Testis (tissue), 2 donors: ENCODE measurements around the gene PDE4B.

Experiments
- CTCF ChIP-seq, 3 experiments: fragments of 450-650 bp in 2 of 3; fragments of 200-600 bp in 1 of 3; sonication (generic) in 1 of 3; IDR thresholded peaks; one replicate each; pipeline ENCODE4 v1.5.1; 2016 to 2019; ENCODE audit warnings: antibody characterized with exemption in 3 of 3, mild to moderate bottlenecking in 2 of 3, moderate library complexity in 1 of 3
- POLR2A ChIP-seq: fragments of 450-650 bp; IDR thresholded peaks from one replicate; pipeline ENCODE4 v1.6.1; 2017; ENCODE audit warnings: antibody characterized with exemption, mild to moderate bottlenecking, moderate library complexity

DNA sequence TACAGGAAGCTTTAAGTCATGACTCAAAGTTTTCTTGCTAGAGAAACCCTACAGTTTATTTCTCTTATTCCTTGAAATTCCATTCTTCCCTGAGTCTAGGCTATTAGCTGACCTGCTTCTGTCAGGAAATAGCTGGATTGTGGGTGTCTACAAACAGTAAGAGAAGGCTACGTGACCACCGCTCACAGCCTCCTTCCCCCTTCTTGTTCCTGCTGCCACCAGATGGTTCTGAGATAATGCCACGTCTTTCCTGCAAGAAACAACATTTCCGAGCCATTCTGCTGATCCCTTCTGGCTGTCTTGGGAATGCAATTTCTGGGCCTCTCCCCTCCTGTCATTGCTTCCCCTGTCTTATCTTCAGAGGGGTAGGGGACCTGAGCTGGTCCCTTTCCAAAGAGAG is 612.4 kb downstream of the PDE4B start:
- no peak for TF ChIP-seq POLR2A
- no peak for TF ChIP-seq CTCF (IDR thresholded peaks at IDR 0.05)
